HG03439 (cell line): ENCODE measurements around the gene SLC17A9.

Experiments used
- ATAC-seq: cut with Tn5 transposase; IDR thresholded peaks from one replicate; pipeline ENCODE4 v1.9.1; 2021; ENCODE audit warnings: mild to moderate bottlenecking, moderate library complexity; ENCODE audit not compliant: unreplicated experiment

The SLC17A9 gene

DNA sequence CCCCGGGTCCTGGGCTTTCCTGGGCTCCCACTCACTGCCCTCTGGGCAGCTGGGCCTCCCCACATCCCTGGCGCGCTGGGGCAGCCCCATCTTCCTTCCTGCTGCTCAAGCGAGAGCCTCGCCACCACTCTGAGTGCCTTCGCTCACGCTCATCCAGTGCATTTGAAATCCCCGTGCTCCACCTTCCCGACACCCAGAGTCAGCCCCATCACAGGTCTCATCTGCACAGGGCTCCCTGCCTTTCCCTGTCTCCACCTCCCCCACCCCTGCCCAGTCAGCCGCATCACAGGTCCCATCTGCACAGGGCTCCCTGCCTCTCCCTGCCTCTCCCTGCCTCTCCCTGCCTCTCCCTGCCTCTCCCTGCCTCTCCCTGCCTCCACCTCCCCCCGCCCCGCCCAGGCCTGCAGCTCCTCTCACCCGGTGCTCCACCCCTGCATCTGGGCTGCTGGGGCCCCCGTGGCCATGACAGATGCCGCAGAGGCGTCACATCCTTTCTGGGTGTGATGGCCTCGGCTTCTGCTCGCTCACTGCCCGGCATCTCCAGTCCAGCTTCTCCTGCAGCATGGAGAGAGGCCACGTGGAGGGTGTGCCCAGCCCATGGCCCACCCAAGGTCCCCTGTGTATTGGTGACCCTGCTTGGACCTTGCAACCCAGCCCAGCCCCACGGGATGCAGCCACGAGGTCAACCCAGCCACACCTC, 63.3 kb downstream of the SLC17A9 start:
- ATAC-seq: no peak

DNA sequence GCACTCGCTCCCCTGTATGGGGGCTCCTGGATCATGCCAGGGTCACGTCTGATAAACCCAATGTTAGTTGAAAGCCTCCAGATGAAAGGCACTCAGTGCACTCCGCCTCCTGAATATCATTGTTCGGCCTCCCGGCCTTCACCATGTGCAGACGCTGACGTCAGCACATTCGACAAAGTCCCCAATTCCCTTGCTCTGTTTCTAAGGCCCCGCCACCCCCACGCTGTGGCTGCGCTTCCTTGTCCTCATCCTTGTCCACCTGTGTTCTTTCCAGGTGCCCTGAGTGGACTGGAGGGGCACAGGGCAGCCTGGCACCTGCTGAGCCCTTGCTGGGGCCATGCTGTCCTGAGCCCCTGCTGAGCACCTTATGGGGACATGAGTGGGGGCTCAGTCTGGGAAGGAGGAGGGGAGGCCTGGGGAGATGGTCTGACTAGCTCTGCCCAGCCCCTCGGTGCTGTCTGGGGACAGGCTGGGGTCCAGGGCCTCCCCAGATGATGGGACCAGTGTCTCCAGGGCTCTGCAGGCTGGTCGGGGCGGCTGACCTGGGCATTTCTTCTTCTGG, 64.1 kb downstream of the SLC17A9 start:
- no peak for ATAC-seq

DNA sequence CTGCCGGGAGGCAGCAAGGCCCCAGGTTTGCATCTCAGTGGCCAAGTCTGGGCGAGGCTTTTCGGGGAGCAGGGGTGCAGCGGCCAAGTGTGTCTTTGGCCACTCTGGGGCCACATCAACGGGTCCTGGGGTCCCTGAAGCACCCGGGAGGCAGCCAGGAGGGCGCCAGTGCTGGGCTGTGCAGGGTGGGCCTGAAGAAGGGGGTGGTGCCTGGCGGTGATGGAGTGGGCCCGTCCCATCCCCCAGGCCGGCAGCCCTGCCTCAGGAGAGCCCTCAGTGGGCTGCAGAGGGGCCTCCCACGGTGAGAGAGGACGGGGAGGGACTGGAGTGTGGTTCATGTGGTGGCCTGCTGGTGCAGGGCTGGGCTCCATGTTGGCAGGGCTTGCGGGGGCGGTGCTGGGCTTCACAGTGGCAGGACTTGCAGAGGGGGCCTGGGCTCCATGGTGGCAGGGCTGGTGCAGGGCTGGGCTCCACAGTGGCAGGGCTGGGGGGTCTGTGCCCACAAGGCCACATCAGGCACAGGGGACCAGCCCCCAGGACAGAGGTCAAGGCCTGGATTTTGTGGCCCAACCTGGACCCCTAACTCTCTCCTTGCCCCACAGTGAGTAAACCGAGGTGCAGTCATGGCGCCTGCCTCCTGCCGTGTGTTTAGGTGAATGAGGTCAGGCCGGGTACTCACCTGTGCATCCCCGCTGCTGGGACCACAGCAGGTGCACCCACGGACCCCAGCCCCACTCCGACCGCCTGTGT, 64.7 kb downstream of the SLC17A9 start:
- ATAC-seq: no peak

DNA sequence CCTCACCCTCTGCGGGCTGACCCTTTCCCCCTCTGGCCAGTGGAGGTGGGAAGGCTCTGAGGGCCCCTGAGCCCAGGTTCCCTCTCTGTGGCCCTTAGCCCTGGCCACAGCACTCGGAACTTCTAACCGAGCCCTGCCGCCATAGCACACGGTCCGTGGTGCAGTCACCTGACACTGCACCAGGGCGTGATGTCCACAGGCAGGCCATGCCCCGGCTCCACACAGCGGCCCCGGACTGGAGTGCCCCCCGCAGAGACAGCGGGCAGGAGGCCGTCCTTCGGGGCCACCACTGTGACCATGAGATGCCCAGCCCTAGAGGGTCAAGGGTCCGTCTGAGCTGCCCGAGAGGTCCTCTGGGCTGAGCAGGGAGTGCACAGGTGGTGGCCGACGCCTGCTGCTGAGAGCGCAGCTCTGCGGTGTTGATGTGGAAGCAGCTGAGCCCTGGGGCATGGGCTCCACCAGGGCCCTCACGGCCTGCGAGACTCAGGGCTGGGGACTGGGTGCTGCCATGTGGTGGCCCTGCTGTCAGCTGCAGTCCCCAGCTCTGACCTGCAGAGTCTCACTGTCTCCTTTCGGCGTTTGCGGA, 65.4 kb downstream of the SLC17A9 start:
- no peak for ATAC-seq
